Measurements from ENCODE around the gene CCL21.

The CCL21 gene

GRCh38 chr9:34701769-34702736 lies 7.9 kb downstream of the CCL21 start:
- no peak for DNase-seq

DNA sequence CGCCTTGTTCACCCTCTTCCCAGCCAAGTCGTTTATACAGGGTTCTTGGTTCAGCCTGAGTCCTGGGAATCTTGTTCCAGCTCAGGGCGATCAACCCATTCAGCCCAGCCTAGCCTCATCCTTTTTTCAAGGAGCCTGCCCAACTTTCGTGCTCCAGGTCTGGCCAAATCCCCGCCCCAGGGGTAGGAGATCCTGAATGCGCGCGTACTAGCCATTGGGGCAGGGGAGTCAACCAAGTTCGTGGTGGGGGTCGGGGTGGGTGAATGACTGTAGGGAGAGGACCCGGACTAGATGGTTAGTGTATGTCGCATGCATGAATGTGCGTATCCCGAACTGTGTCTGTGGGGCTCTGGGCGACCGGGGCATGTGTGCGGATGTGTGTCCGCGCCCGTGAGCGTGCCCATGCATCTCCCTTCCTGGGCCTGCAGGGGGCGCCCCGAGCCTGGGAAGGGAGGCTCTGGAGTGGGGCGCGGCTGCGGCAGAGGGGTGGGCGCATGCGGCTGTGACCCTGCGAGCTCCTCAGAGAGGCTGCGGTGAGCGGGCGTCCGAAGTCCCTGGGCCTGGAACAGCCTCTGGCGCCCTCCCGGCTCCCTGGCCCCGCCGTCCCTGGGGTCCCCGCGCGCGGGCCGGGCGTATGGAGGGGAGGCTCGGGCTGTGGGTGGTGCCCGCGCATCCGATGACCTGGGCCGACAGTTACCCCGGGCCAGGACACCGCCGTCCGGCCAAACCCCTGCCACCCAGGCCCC lies 8.7 kb downstream of the CCL21 start:
- no peak for DNase-seq

DNA sequence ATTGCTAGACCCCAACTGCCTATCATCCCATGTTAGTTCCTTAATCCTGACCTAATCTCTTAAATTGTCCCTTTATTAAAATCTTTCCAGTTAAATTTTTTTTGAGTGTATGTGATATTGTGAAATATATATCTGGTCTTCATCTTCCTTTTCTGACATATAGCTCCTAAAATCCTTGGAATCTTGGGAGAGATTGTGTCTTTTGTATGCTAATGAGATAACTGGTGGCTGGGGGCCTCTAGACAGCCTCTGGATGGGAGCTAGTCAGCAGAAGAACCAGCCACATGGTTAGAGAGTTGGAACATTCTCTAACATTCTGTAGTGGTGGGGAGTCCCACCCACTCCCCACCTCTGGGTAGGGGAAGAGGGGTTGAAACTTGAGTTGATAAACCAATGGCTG lies 15.1 kb downstream of the CCL21 start:
- DNase-seq = no peak

DNA sequence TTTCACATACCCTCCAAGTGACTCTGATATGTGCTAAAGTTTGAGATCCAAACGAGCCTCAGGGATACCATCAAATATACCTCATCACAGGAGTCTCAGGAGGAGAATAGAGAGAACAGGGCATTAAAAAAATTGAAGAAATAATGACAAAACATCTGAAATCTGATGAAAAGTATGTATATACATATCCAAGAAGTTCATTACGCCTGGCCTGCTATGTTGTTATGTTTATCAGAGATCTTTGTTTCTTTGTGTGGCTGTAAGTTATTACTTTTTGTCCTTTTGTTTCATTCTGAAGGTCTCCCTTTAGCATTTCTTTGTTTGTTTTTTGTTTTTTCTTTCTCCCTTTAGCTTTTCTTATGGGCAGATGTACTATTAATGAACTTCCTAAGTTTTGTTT lies 16.4 kb downstream of the CCL21 start:
- no peak for DNase-seq

DNA sequence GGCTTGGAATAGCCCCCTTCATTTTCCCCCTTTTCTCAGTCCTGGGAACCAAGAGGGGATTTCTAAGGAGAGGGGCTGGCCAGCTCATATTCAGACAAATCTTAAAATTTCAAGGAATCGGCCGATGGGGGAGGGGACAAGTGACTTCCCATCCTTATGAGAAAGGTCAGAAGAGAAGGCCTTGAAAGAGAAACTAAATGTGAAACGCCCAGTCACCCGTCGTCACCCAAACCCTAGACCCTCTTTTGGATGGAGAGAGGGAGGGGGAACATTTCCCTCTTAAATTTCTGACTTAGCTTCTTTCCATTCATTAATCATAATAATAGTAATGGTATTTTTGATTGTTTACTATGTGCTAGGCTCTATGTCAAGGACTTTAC lies 18.0 kb downstream of the CCL21 start:
- no peak for DNase-seq

DNA sequence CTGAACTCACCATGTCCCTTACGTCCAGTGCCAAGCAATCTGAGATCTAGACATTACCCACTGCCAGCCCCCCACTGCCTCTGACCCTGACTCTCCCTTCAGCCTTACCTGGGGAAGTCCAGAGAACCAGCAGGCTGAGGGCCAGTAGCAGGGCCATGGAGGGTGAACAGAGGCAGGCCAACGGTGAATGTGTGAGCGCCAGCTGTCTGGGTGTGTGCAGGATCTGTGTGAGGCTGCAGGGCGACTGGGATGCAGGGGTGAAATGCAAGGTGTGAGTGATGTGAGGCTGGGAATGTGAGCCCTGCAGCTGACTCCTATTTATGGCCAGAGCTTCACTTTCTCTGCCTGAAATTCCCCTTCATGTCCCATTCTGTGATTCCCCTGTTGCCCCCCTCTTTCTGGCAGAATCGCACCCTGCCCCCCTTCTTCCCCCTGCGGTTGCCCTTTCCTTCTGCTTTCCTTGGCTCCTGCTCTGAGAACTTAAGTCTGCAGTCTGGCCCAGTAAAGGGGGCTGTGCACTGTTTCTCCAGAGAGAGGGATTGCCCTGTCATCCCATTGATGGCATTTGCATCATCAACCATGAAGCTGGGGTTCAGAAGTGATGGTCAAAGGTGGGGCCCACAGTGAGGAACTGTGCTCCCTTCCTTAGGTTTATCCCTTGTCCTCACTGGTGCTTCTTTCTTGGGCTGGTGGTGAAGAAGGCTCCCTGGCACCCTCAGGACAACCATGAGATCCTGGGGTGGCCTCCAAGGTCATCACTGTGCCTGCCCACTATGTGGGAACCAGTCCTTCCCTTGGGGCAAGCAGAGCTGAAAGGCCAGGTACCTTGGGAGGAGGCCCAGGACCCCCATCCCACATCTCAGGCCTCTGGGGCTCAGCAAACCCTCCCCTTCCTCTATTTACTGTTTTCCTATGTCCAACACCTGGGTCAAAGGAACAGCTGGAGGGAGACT lies 18.7 kb downstream of the CCL21 start, which contains the start of gene CCL19:
TSS of gene CCL19 (minus strand) at position 294 of the 953 bp plus-strand sequence. CDS start at position 157, 137 bp downstream.
- DNase-seq = no peak

DNA sequence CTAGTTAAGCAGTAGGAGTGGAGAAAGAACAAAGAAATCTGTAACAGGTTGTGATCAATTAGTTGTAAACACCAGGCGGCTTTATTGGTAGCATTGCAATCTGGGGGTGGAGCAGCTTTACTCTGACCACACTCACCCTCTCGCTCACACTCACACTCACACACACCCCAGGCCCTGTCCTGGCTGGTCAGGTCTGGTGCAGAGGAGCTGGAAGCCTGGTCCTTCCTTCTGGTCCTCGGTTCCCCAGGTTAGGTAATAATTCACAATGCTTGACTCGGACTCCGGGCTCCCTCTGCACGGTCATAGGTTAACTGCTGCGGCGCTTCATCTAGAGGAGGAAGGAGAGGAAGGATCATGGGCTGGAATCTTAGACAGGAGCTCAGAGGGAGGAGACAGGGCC lies 20.4 kb downstream of the CCL21 start:
- no peak for DNase-seq

DNA sequence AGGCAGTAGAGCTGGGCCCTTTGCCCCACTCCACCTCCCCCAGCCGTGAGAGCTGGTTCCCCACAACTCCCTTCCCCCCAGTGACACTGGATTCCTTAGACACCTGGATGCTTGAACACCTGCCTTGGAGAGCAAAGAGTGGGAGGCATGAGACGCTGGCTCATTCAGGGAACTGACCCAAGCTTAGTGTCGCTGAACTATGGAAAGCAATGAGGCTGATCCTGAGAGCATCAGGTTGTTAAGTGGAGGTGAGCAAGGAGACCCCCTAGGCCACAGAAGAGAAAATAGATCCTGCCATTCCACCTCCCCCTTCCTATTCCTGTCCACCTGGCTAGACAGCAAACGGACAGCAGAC lies 20.8 kb downstream of the CCL21 start:
- DNase-seq = no peak

GRCh38 chr9:34688329-34689115 lies 21.4 kb downstream of the CCL21 start:
- no peak for DNase-seq

DNA sequence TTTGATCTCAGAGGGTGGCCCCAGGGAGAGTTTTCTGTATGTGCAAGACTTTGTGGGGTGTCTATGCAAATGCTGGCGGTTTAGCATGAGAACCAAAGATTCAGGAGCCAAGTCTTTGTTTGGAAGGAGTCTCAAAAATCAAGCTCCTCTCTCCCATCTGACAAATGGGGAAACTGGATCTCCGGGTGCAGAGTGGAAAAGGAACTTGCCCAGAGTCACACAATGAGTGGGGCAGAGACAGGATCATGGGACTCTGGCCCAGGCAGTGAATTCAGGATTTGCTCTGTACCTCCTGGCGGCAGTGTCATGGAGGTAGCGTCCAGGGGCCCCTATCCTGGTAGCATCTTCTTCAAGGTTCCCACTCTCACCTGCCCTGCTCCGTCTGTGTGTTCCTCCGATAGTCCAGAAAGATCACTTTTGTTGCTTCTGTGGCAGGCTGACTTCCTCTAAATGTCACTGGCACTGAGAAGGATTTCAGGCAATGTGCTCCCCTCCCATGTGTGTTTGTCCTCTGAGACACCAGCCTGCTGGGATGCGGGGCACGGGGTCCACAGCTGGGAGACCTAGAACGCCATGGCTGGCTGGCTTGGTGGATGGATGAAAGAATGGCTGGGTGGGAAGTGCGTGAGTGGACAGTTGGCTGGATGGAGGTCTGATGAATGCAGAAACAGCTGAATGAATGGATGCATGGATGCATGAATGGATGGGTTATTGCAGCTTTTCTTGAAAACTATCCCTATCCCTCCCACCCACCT lies 22.5 kb downstream of the CCL21 start:
- DNase-seq = no peak

DNA sequence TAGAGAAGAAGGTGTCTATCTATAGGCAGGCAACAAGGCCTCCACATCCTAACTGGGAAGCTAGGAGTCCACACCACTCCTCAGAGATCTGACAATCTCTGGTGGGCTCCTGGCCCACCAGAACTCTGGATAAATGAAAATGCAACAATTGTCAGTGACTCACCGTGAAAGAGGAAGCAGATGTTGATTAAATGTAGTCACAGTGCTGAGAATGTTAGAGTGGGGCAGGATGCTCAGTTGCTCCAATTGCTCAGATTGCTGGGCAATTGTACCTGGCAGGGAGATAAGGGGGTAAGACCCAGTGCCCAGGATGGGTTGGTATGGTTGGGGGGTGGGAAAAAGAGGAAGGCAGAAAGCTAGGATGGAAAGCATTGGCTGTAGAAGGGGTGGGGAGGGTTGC lies 23.2 kb downstream of the CCL21 start:
- no peak for DNase-seq

- DNase-seq = no peak
Observed at GRCh38 chr9:34686231-34686630, 23.7 kb downstream of the CCL21 start.

GRCh38 chr9:34685591-34685990 lies 24.3 kb downstream of the CCL21 start:
- no peak for DNase-seq

DNA sequence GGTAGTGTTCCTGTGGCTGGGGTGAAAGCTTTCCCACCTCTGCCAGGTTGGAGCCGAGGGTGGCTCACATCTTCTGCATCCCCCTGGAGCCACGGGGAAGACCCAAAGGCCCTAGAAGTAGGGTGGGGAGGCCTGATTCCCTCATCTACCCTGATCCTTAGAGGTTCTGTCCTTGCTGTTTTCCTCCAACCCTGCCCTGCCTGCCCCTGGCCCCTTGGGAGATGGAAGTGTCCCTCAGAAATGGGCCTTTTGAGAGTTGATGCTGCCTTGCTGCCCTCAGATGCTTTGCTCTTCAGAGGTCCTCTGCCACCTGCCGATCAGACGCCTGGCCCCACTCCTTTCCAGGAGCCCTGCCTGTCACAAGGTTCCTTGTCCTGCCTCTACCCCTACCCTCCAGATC lies 25.1 kb downstream of the CCL21 start:
- DNase-seq = no peak

DNA sequence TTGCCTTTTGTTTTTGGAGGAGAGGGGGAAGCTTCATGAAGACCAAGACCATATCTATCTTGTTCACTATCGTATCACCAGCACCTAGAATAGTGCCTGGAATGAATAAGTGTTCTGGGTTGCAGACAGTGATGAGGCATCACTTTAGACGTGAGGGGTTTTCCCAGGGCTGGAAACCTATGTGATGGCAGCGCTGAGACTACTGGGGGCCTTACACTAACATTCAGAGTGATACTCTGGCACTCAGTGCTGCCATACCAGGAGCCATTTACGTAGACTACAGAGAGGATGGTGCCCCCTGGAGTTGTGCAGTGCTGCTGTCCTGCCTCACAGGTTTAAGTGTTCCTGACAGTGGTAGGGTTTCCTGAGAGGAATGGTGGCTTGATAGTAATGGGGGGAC lies 25.8 kb downstream of the CCL21 start:
- no peak for DNase-seq

GRCh38 chr9:34675869-34676268 lies 34.1 kb downstream of the CCL21 start:
- no peak for DNase-seq

- no peak for DNase-seq
Observed at GRCh38 chr9:34675048-34675714, 34.8 kb downstream of the CCL21 start.

- no peak for DNase-seq
Observed at GRCh38 chr9:34674440-34674839, 35.5 kb downstream of the CCL21 start.

DNA sequence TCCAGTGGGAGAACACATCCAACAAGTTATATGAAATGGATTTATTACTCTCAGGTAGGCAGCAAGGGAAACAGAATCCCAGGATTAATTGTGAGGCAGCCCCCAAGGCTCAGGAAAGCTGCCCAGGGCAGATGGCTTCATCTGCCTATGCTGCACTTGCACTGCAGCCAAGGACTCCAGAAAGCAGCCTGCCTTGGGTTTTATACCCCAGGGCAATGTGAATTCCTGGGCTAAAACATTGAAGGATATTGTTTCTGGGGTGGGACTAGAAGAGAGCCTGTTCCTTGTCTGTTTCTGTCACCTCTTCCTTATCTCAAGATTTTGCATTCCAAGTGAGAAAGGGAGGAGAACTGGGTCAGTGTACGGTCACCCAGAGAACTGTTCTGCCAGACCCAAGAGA lies 38.6 kb downstream of the CCL21 start:
- DNase-seq = no peak

DNA sequence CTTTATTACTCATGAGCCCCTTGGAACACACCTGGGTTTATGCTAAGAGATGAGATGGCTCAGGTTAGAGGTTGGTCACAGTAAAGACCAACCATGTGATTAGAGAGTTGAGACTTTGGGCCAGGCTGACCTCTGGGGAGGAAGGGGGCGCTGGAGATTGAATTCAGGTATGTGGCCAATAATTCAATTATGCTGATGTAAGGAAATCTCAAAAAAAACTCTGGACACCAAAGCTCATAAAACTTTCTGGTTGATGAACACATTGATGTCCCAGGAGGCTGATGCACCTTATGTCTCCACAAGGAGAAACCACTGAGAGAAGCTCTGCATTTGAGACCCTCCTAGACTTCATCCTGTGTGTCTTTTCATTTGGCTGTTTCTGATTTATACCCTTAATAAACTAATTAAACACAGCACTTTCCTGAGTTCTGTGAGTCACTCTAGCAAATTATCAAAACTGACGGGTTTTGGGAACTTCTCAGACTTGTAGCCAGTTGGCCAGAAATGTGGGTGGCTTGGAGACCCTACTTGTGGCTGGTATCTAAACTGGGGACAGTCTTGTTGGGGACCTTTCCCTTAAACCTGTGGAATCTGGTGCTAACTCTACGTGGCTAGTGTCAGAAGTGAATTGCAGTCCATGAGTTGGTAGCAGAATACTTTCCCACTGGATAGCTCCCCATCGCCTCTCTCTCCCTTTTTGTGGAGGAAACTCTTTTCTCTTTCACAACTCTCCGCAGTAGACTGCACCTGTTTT lies 40.0 kb downstream of the CCL21 start:
- DNase-seq = no peak
